Stimulated activated naive CD4-positive, alpha-beta T cell (primary cell): Measurements from ENCODE around the gene CLECL1.
"Not testable (repeated sequence)": the region's sequence is repeated elsewhere in the genome, so short reads cannot be mapped to it uniquely, and the experiment has no call there.

ENCODE experiments used
- DNase-seq, 6 experiments: peaks; one replicate each; lab custom pipeline; 2025; lab: John Stamatoyannopoulos, UW

Gene CLECL1

DNA sequence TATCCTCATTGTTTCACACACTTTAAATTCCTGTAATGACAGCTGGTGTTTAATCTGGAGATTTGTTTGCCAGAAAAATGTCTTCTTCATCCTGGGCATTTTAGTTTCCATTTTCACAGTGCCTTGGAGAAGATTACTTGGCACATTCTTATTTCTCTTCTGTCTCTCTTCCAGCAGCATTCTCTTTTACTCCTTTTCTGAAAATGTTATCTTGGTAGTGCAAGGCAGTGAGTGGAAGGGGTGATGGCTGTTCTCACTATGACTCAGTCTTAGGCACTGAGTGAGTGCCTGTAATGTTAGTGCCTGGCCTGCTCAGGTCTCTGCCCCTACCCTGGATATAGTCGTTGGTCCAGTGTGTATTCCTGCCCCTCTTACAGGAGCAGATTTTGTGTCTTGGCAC lies 13.1 kb downstream of the CLECL1 start:
- no peak for DNase-seq

DNA sequence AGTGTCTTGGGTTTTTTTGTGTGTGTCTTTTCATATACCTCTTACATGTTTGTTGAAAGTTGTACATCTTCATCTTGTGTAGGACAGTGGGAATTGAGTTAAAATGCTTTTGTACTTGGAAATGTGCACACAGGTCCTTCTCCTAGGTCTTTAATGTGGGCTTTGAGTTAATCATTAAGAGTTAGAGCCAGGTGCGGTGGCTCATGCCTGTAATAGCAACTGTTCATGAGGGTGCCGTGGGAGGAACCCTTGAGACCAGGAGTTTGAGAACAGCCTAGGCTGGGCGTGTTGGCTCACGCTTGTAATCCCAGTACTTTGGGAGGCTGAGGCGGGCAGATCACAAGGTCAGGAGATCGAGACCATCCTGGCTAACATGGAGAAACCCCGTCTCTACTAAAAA lies 13.9 kb downstream of the CLECL1 start:
- DNase-seq: no peak

DNA sequence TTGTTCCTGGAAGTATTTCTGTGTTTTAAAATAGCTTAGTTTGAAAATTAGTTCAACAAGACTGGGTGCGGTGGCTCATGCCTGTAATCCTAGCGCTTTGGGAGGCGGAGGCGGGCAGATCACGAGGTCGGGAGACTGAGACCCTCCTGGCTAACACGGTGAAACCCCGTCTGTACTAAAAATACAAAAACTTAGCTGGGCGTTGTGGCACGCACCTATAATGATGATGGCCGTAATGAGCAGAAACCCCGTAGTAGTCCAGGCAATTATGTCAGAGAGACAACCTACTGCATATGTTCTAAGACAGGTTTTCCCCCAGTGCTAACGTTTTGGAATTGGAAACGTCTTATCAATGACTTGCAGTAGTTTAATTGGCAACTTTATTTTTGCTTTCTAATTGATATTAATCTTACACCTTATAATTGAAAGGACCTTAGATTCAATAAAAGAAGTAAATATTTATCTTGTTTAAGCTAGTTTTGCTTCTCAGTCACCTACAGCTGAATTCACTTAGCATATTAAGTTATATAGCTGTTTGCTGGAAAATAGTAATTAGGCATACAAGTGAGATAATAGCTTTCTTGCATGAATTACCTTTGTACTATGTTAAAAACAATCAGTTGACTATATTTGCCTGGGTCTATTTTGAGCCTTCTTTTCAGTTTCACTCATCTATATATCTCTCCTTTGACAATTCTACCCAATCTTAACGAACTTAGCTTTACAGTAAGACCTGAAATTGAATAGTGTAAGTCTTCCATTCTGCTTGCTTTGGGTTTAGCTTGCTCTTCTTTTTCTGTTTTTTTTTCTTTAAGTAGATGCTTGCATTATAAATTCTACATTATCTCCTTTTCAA lies 15.6 kb downstream of the CLECL1 start:
- no peak for DNase-seq

DNA sequence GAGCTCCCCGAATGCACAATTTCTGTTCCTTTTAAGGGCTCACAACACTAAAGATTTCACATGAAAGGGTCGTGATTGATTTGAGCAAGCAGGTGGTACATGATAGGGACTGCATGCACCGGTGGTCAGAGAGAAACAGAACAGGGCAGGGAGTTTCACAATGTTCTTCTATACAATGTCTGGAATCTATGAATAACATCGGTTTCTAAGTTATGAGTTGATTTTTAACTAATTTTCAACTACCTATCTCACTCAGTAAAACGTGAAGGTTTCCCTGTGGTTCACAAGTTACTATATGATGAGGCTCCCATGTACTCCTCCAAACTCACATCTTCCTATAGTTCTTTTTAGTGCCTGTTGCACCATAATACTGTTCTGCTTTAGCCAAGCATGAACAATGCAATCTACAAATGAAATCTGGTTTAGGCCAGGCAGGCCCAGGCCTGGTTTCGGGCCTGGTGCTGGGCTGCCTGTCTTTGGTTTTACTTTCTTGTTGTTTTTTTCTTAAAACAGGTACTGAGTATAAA lies 19.8 kb downstream of the CLECL1 start:
- not testable (repeated sequence) for DNase-seq

DNA sequence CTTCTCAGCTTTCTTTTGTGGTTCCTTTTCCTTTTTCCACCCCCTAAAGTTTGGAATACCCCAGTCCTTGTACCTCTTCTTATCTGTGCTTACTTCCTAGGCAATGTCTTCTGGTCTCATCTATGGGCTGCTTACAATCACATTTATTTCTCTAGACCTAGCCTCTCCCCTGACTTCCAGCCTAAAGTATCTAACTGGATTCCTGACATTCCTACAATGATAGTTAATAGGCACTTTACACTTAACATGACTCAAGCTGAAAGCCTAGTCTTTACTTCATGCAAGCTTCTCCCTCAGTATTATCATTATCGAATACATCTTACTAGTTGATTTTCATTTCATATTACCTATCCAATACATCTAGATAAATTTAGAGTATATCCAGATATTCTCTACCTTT lies 21.2 kb downstream of the CLECL1 start:
- DNase-seq: no peak

DNA sequence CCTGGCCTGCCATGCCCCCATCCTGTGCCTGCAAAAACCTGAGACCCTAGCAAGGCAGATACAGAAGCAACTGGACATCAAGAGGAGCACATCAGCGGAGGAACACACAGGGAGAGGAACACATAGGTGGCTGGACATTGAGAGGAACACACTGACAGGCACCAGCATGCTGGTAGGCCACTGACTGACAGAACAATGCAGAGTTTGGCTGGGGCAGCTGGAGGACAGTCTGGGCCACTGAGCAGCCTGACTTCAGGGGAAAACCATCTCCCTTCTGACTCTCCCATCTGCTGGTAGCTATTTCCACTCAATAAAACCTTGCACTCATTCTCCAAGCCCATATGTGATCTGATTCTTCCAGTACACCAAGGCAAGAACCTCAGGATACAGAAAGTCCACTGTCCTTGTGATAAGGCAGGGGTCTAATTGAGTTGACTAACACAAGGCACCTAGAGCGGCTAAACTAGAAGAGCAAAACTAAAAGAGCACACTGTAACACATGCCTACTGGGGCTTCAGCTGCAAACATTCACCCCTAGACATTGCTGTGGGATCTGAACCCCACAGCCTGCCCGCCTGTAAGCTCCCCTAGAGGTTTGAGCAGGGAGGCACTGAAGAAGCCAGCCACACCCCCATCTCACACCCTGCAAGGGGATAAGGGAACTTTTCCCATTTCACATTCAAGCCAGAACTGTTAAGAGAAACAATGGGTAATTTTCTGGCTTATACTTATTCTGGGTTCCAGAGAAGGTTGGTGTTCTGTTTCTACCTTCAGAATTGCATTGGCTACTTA lies 22.1 kb downstream of the CLECL1 start:
- no peak for DNase-seq

DNA sequence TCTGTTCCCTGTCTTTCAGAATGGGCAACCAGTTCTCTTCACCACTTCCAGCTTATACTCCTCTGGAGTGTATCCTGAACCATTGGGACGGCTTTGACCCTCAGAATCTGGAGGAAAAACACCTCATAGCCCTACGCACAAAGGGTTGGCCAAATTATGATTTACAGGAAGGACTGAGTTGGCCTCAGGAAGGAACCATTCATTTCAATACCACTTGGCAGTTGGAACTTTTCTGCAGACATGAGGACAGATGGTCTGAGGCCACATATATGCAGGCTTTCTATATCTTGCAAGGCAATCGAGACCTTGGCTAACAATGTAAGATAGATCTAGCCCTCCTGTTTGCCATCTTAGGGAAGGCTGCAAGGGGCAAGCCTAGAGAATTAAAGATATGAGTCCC lies 24.0 kb downstream of the CLECL1 start:
- DNase-seq: no peak

DNA sequence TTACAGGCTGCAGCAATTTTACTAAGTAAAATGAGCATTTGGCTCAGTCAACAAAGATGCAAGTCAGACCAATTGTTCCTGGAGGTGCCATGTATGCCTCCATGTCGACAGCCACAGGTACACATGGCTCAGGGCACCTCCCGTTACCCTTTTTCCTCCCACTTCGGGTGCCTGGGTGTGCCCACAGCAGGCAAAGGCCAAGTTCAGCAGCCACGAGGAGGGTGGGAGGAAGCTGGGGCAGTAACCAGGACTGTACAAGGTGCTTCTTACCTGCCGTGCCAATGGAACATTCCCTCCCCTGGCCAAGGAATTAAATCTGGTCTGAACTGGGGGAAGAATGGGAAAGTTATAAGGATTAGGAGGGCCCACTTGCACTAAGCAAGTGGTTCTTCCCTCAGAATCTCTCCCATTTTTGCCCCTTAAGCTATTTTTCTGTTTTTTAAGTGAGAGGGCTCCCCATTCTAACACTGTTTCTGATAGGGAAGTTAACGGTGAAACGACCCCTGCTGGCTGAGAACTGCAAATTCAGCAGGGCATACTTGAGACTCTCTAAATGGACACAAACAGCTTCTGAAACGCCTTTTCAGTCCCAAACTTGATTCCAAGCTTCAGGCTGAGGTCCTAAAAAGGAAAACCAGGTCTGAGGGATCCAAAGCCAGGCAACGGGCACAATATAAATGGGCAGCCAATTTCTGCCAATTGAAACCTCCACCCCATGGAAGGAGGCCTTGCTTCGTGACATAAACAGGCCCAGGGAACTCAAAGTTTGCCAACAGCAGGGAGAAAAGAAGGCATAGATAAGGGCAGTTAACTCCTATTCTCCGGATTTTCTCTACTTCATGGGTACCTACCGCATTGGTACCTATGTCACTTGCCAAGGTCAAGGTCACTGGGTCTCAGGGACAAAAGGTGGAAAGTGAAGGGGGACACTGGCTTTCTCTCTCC lies 24.8 kb downstream of the CLECL1 start:
- peak; percentile 36 to 84 (median 50) for DNase-seq

DNA sequence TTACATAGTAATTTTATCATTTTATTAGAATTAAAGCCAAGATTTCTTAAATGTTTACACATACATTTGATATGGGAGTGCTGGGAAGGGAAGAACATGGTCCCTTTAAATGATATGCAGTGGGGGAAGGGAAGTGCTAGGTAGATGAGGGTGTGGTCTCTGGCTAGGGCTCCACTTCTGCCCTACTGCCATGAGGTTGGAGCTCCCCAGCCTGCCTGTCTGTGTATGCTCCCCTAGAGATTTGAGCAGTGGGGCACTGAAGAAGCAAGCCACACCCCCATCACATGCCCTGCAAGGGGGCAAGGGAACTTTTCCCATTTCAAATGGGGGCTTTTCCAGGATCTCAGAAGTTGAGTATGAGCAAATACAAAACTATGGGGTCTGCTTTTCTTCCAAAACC lies 25.5 kb downstream of the CLECL1 start:
- DNase-seq: no peak

DNA sequence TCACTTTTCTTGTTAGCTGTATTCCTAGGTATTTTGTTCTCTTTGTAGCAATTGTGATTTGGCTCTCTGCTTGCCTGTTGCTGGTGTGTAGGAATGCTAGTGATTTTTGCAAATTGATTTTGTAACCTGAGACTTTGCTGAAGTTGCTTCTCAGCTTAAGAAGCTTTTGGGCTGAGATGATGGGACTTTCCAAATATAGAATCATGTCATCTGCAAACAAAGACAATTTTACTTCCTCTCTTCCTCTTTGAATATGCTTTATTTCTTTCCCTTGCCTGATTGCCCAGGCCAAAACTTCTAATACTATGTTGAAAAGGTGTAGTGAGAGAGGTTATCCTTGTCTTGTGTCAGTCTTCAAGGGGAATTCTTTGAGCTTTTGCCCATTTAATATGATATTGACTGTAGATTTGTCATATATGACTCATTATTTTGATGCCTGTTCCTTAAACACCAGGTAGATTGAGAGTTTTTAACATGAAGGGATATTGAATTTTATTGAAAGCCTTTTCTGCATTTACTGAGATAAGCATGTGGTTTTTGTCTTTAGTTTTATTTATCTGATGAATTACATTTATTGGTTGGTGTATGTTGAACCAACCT lies 26.7 kb downstream of the CLECL1 start:
- no peak for DNase-seq

DNA sequence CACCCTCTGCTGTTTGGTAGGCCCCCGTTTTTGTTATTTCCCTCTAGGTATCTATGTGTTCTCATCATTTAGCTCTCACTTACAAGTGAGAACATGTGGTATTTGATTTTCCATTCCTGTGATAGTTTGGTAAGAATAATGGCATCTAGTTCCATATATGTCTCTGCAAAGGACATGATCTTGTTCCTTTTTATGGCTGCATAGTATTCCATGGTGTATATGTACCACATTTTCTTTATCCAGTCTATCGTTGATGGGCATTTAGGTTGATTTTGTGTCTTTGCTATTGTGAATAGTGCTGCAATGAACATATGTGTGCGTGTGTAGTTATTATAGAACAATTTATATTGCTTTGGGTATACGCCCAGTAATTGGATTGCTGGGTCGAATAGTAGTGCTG lies 28.3 kb downstream of the CLECL1 start:
- not testable (repeated sequence) for DNase-seq

DNA sequence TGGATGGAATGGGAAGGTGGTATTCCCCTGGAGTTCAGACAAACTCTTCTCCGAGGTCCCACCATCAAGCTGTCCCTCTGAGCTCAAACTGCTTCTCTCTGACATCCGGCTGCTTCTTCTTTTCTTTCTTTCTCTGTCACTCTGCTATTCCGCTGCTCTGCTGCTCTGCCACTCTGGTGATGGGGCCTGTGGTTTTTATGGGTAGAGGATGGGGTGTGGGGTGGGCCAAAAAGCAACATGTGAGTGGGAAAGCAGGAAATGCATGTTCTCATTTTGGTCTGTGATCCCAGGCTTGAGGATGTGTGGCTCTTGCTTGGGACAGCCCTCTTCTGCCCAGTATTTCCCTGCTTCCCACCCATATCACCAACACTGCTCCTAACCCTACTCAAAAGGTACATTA lies 30.6 kb downstream of the CLECL1 start:
- peak; percentile 14 to 73 (median 54) for DNase-seq

DNA sequence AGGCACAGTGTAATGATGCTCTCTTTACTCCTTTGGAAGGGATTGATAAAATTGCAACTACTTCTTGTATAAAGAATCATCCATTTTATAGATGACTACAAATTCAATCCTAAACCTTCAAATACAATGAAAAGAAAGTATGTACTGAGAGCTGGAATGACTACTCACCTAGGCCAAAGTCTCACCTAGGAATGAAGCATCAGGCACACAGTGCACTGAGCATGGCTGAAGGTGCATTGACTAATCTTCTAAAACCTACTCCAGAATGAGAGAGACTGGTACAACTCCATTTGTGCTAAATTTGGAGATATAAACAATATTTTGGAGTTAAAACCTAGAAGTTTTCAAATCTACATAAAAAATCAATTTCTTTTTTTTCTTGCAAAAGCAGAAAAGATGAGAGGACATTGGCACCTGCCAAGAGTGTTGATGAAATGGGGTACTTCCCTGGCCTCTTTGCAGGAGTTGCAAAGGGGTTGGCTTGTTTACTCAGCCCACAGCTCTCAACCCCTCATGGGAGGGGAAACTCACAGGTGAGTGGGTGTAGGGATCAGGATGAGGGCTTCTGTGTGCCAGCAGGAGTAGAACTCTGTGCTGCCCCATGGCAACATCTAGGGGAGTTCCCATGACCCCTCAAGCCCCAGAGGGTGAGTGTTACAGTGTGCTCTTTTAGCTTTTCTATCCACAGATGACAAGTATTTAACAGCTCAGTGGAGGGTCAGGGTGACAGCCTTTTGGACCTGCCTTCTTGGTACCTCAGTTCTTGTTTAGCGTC lies 31.3 kb downstream of the CLECL1 start:
- DNase-seq: peak in 2 of 6 experiments; percentile 20 to 27

DNA sequence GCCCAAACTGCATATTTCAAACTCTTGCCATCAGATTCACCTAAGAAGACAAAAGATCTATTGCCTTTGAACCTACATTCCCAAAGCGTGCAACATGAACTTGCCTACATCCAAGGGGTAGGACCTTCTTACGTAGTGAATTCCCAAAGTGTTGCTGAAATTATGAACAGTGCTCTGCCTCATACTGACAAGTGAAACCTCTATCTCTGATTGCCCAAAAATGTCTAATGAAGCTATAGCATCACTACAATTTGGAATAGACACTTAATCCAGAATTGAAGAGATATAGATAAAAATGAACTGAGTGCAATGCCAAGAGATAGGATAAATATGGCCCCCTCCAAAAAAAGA lies 32.3 kb downstream of the CLECL1 start:
- DNase-seq: no peak

DNA sequence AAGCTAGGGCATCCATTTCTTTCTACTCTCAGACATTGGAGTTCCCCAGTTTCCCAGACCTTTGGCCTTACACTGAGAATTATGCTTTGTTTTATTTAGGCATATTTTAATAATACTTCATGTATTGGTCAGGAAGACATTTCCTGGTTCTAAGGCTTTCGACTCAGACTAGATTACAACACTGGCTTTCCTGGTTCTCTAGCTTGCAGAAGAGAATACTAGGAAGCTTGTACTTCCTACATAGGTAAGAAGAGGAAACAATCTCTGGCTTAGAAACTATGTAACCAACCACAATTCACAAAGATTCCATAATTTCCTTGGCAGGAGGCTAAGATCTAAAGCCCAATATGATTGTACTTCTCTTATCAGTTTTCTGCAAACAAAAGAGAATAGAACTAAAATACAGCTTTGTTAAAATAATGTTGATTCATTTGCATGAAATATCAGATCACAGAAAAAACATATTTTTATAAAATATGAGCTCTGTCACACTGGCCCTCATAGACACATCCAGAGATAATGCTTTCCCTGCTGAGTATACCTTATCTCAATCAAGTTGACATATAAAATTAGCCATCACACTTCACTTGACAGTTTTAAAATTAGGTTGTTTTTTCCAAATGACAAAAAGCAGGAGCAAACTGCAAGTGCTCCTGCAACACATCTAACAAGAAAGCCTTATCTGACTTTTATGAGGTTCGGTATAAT lies 32.8 kb downstream of the CLECL1 start:
- no peak for DNase-seq

DNA sequence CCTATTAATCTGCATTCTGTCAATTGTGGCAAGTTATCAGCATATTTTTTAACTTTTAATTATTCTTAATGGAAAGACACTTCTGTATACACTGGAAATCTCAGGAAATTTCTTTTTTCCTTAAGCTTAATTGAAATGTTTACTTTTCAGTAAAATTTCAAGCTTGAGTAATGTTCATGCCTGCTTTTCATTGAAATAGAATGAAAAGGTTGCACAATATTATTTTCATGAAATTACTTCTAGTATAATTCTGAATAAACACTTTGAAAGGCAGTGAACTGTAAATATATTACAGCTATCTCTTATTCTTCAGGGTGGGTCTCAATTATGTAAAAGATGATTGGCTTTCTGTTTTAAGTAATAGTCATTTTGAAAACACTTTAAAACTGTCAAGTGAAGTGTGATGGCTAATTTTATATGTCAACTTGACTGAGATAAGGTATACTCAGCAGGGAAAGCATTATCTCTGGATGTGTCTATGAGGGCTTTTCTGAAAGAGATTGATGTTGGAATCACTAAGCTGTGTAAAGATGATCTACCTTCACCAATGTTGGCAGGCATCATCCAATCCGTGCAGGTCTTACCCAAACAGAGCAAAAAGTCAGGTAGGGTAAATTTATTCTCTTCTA lies 33.5 kb downstream of the CLECL1 start:
- no peak for DNase-seq

DNA sequence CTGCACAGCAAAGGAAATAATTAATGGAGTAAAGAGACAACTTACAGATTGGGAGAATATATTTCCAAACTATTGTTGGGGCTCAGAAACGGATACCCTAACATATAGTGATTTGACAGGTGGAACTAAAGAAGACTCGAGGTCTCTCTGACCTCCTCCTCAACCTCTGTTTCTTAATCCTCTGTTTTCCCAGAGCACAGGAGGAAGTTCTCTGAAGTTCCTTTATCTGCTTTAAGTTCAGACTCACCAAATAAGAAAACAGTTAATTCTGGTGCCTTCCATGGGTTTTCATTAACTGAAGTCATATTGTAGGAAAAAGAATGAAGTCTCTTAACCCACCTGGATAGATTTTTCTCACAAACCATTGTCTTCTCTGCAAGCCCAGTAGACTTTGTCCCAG lies 34.2 kb downstream of the CLECL1 start:
- DNase-seq: no peak

DNA sequence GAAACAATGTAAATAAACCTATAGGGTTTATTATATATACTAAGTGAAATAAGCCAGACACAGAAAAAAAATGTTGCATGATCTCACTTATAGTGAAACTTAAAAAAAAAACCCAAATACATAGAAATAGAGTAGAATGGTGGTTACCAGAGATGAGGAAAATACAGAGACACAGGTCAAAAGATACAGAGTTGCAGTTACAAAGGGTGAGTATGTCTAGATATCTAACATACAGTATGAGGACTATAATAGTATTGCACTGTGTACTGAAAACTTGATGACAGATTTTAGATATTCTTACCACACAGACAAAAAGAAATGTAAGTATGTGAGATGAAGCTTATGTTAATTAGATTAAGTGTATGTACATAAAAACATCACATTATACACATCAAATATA lies 35.3 kb downstream of the CLECL1 start:
- DNase-seq: no peak

DNA sequence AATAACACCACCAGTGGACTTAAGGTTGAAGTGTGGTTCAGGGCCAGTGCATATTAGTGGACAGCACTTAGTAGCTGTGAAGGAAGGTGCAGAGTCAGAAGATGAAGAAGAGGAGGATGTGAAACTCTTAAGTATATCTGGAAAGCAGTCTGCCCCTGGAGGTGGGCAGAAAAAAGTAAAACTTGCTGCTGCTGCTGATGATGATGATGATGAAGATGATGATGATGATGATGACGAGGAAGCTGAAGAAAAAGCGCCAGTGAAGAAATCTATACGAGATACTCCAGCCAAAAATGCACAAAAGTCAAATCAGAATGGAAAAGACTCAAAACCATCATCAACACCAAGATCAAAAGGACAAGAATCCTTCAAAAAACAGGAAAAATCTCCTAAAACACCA lies 37.2 kb downstream of the CLECL1 start:
- DNase-seq: not testable (repeated sequence)

DNA sequence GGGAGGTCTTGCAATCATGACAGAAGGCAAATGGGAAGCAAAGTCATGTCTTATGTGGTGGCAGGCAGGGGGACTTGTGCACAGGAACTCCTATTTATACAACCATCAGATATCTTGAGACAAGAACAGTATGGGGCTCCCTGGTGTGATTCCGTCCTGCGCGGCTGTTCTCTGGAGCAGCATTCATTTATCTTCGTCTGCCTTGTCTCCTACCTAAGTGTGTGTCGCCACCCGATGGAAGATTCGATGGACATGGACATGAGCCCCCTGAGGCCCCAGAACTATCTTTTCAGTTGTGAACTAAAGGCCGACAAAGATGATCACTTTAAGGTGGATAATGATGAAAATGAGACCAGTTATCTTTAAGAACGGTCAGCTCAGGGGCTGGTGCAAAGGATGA lies 37.7 kb downstream of the CLECL1 start:
- not testable (repeated sequence) for DNase-seq
